Uterus (tissue), 4 donors: ENCODE results near the gene PCDH7. TPM values are rescaled to one million over a fixed set of nuclear protein-coding genes. Genes with fewer than 3 reads are reported as not detected.
A peak's percentile ranks its signal among the peaks of the same experiment; 100 is the strongest.

Experiments used
- DNase-seq, 2 donors: peaks; one replicate each; pipeline ENCODE4 v3.0.0-alpha.2; 2019 to 2020
- H3K27ac ChIP-seq, 2 donors: fragments of 200-600 bp; sonication (generic); 1 replicate in 1 of 2; 2 replicates in 1 of 2; pipeline ENCODE4 v1.5.1; 2016 to 2018
- H3K27me3 ChIP-seq, 2 donors: fragments of 200-600 bp; sonication (generic); one replicate each; pipeline ENCODE4 v1.5.1; 2018 to 2019; ENCODE audit warnings: control low read depth in 1 of 2
- H3K36me3 ChIP-seq, 2 donors: fragments of 200-600 bp; sonication (generic); one replicate each; pipeline ENCODE4 v1.5.1; 2019; ENCODE audit warnings: control low read depth in 1 of 2
- H3K4me1 ChIP-seq, 2 donors: fragments of 200-600 bp; sonication (generic); one replicate each; pipeline ENCODE4 v1.5.1; 2018 to 2019; ENCODE audit warnings: control low read depth in 1 of 2
- H3K4me3 ChIP-seq, 2 donors: fragments of 200-600 bp; sonication (generic); 1 replicate in 1 of 2; 2 replicates in 1 of 2; pipeline ENCODE4 v1.5.1; 2018 to 2019; ENCODE audit warnings: mild to moderate bottlenecking in 1 of 2
- H3K9me3 ChIP-seq, 2 donors: fragments of 200-600 bp; sonication (generic); one replicate each; pipeline ENCODE4 v1.5.1; 2019; ENCODE audit warnings: control low read depth in 1 of 2
- POLR2A ChIP-seq, 2 donors: fragments of 450-650 bp; IDR thresholded peaks; one replicate each; pipeline ENCODE4 v1.6.1; 2016; ENCODE audit warnings: antibody characterized with exemption in 2 of 2, mild to moderate bottlenecking in 1 of 2, moderate library complexity in 1 of 2
- intact Hi-C: fragments of 100-400 bp; cut with DNase I; formaldehyde crosslinking; loops from one replicate; pipeline ENCODE4 v1.15.1; 2023; ENCODE audit warnings: low total_unique reads
- total RNA-seq, 4 donors: library from RNA; depleted of rRNA in 3 of 4; stranded (reverse); fragments of >200 nt in 3 of 4; gene quantifications; one replicate each; pipeline versions ENCODE4 v1.1.0 to v1.2.4, GENCODE V29; 2014 to 2023
- TF ChIP-seq, protein P1 (sequence below), 4 experiments: fragments of 200-600 bp in 2 of 4; fragments of 450-650 bp in 2 of 4; sonication (generic) in 2 of 4; IDR thresholded peaks; one replicate each; pipeline ENCODE4 v1.5.1; 2016 to 2019; ENCODE audit warnings: antibody characterized with exemption in 4 of 4, mild to moderate bottlenecking in 2 of 4, moderate library complexity in 1 of 4
- donor health status: DM: yes; HTN: yes; CAD: no.

The PCDH7 gene
- total RNA-seq, 4 donors from 2014 or later = 38.2 to 135 (median 62.6) TPM

DNA sequence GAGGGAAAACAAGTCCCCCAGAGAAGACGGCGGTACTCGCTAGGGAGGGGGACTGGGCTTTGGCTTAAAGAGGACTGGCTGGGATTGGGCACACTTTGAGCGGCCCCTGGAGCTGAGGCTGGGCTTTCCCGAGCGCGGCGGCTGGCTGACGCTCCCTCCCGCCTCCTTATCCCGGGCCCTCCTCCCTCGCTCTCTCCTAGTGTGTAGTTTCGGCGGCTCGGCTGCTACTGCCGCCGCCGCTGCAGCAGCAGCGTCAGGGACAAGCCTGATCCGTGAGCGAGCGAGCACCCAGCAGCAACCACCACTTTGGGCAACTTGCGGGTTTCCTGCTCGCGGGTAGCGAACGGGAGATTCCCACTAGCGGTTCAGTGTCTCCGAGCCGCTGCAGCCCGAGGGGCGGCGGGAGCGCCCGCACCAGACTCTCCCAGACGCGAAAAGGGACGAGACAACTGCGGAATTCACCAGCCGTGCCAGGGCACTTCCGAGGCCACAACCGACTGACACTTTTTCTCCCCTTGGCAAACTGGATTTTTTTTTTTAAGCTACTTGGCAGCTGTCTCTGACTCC lies 632 bp upstream of the PCDH7 start:
- H3K36me3 ChIP-seq = no peaks in the 10 kb centered on the region
- peak overlapping the region; percentile 55 to 62 for H3K4me3 ChIP-seq
- no peaks in the 10 kb centered on the region for H3K9me3 ChIP-seq
- no peaks in the 10 kb centered on the region for H3K4me1 ChIP-seq
- no peaks in the 10 kb centered on the region for H3K27me3 ChIP-seq
- intact Hi-C loops = no loop called here
- TF ChIP-seq, protein P1, sequence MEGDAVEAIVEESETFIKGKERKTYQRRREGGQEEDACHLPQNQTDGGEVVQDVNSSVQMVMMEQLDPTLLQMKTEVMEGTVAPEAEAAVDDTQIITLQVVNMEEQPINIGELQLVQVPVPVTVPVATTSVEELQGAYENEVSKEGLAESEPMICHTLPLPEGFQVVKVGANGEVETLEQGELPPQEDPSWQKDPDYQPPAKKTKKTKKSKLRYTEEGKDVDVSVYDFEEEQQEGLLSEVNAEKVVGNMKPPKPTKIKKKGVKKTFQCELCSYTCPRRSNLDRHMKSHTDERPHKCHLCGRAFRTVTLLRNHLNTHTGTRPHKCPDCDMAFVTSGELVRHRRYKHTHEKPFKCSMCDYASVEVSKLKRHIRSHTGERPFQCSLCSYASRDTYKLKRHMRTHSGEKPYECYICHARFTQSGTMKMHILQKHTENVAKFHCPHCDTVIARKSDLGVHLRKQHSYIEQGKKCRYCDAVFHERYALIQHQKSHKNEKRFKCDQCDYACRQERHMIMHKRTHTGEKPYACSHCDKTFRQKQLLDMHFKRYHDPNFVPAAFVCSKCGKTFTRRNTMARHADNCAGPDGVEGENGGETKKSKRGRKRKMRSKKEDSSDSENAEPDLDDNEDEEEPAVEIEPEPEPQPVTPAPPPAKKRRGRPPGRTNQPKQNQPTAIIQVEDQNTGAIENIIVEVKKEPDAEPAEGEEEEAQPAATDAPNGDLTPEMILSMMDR (IDR thresholded peaks at IDR 0.05) = no peak
- peak in 1 of 2 donors; percentile 22 for TF ChIP-seq POLR2A (IDR thresholded peaks at IDR 0.05)
- DNase-seq = peak; percentile 55 to 66
- H3K27ac ChIP-seq = peak overlapping the region; percentile 75 to 86

- intact Hi-C loops = no loop called here
- H3K4me1 ChIP-seq = no peaks in the 10 kb centered on the region
- DNase-seq = peak; percentile 31 to 32
- H3K27ac ChIP-seq = peak overlapping the region; percentile 75 to 86
- no peaks in the 10 kb centered on the region for H3K27me3 ChIP-seq
- no peak for TF ChIP-seq POLR2A (IDR thresholded peaks at IDR 0.05)
- TF ChIP-seq, protein P1 (IDR thresholded peaks at IDR 0.05) = no peak
- no peaks in the 10 kb centered on the region for H3K36me3 ChIP-seq
- H3K9me3 ChIP-seq = no peaks in the 10 kb centered on the region
- peak overlapping the region; percentile 55 to 62 for H3K4me3 ChIP-seq
Measured at GRCh38 chr4:30720661-30721184, 554 bp downstream of the PCDH7 start.

- Histone ChIP-seq H3K4me1 (no peaks in the 10 kb centered on the region), H3K27ac (peak overlapping the region; percentile 75 to 86), H3K27me3 (no peaks in the 10 kb centered on the region), H3K36me3 (no peaks in the 10 kb centered on the region), H3K4me3 (peak overlapping the region; percentile 55 to 62), H3K9me3 (no peaks in the 10 kb centered on the region)
- TF ChIP-seq, protein P1 (IDR thresholded peaks at IDR 0.05) = peak in 3 of 4 experiments; percentile 60 to 64 (median 60)
- no peak for TF ChIP-seq POLR2A (IDR thresholded peaks at IDR 0.05)
- intact Hi-C loops = no loop called here
- DNase-seq = peak; percentile 29 to 53
Measured at GRCh38 chr4:30721185-30722091, 1.3 kb downstream of the PCDH7 start.

GRCh38 chr4:30722092-30722358 lies 1.9 kb downstream of the PCDH7 start:
- H3K9me3 ChIP-seq = no peaks in the 10 kb centered on the region
- peak overlapping the region; percentile 55 to 62 for H3K4me3 ChIP-seq
- TF ChIP-seq POLR2A (IDR thresholded peaks at IDR 0.05) = no peak
- TF ChIP-seq, protein P1 (IDR thresholded peaks at IDR 0.05) = no peak
- intact Hi-C loops = no loop called here
- DNase-seq = no peak
- H3K36me3 ChIP-seq = no peaks in the 10 kb centered on the region
- no peaks in the 10 kb centered on the region for H3K4me1 ChIP-seq
- peak overlapping the region; percentile 56 to 86 for H3K27ac ChIP-seq
- H3K27me3 ChIP-seq = no peaks in the 10 kb centered on the region
